ENCODE data around the gene TBCK. TPM values are rescaled to one million over a fixed set of nuclear protein-coding genes. Genes with fewer than 3 reads are reported as not detected.

TBCK gene
- total and polyA plus RNA-seq, 2 of the 8 experiments (the other 6 are each of a cell fraction or from before 2014, with no cell fraction given): 10.2 to 18.7 TPM

- Histone ChIP-seq H3K9ac (replicated peaks in 1 of 4; ENCODE audit: extremely low read depth in 1 of 4, low read depth in 3 of 4, low read length in 3 of 4) (no peak overlapping the region), H4K91ac (replicated peaks; ENCODE audit: insufficient read length, low read length) (no peak overlapping the region), H3K14ac (ENCODE audit: insufficient read length) (no peak overlapping the region), H3K4me3 (ENCODE audit: extremely low read depth in 1 of 4, insufficient read depth in 2 of 4, low read depth in 3 of 4, low read length in 4 of 4) (no peak overlapping the region), H2AK5ac (ENCODE audit: low read depth, low read length) (no peak overlapping the region), H3K79me1 (ENCODE audit: low read depth, low read length) (no peaks in the 10 kb centered on the region), H4K20me1 (replicated peaks in 1 of 2; ENCODE audit: control insufficient read depth in 1 of 2, insufficient read depth in 2 of 2, low read length in 2 of 2) (no peaks in the 10 kb centered on the region), H3K4ac (replicated peaks; ENCODE audit: insufficient read length, low read depth, low read length) (no peak overlapping the region), H4K8ac (ENCODE audit: extremely low read depth, insufficient read depth, low read length) (no peak overlapping the region), H3K56ac (replicated peaks; ENCODE audit: insufficient read length, low read depth, low read length) (no peak overlapping the region), H3K18ac (ENCODE audit: extremely low read depth, low read length) (no peak overlapping the region), H3K4me2 (ENCODE audit: insufficient read depth in 1 of 2, low read depth in 2 of 2, low read length in 2 of 2) (no peak overlapping the region), H2BK120ac (replicated peaks; ENCODE audit: low read depth, low read length) (no peak overlapping the region), H3K4me1 (replicated peaks in 1 of 4; ENCODE audit: control insufficient read depth in 3 of 4, insufficient read depth in 4 of 4, low read length in 3 of 4) (peaks cover 0 to 7% (median under 1%) of the 10 kb centered on the region in 4 experiments; a peak in 2 of 7 replicates), H3K27me3 (replicated peaks in 1 of 4; ENCODE audit: control insufficient read depth in 3 of 4, extremely low read depth in 1 of 4, insufficient read depth in 3 of 4, low read length in 3 of 4) (no peaks in the 10 kb centered on the region), H3K9me3 (ENCODE audit: insufficient read depth in 2 of 2, low read depth in 1 of 2, low read length in 1 of 2) (no peaks in the 10 kb centered on the region), H2AFZ (ENCODE audit: low read length) (no peak overlapping the region), H3K23me2 (ENCODE audit: low read depth, low read length) (no peaks in the 10 kb centered on the region), H2BK20ac (ENCODE audit: low read length) (no peak overlapping the region), H3K79me2 (ENCODE audit: control insufficient read depth in 1 of 2, insufficient read depth in 2 of 2, low read length in 2 of 2) (no peaks in the 10 kb centered on the region), H3K23ac (ENCODE audit: insufficient read length) (no peak overlapping the region), H2BK12ac (ENCODE audit: low read depth, low read length) (no peak overlapping the region), H3K27ac (ENCODE audit: low read depth, low read length) (no peak overlapping the region), H2BK15ac (ENCODE audit: low read length) (no peak overlapping the region), H3K36me3 (ENCODE audit: control insufficient read depth in 2 of 4, insufficient read depth in 4 of 4, low read length in 3 of 4) (no peaks in the 10 kb centered on the region), H4K5ac (ENCODE audit: insufficient read length, low read depth, low read length) (no peak overlapping the region), H2BK5ac (ENCODE audit: low read depth, low read length) (no peak overlapping the region)
- TF ChIP-seq GTF2F1 (IDR thresholded peaks at IDR 0.05; ENCODE audit: borderline replicate concordance, low read depth, low read length) (no peak), TAF7 (optimal IDR thresholded peaks at IDR 0.05; ENCODE audit: borderline replicate concordance, low read depth, low read length) (no peak), NRF1 (IDR thresholded peaks at IDR 0.05; ENCODE audit: low read depth, low read length) (no peak), GABPA (IDR thresholded peaks at IDR 0.05; ENCODE audit: borderline replicate concordance, insufficient read depth, low read length) (no peak), ASH2L (IDR thresholded peaks at IDR 0.05; ENCODE audit: low read length) (no peak), EZH2 (IDR thresholded peaks at IDR 0.05; ENCODE audit: low read depth, low read length, severe bottlenecking) (no peak), SRF (IDR thresholded peaks at IDR 0.05; ENCODE audit: low read depth, low read length) (no peak), RAD21 (IDR thresholded peaks at IDR 0.05 in 1 of 2, conservative IDR thresholded peaks at IDR 0.05 in 1 of 2; ENCODE audit: low read depth in 2 of 2, low read length in 2 of 2) (no peak), JUN (IDR thresholded peaks at IDR 0.05; ENCODE audit: low read depth, low read length) (no peak), NANOG (IDR thresholded peaks at IDR 0.05; ENCODE audit: insufficient read depth, low read depth, low read length, poor library complexity, severe bottlenecking) (no peak), SIN3A (conservative IDR thresholded peaks at IDR 0.05 in 1 of 2, IDR thresholded peaks at IDR 0.05 in 1 of 2; ENCODE audit: low read depth in 1 of 2, low read length in 2 of 2) (no peak)
- DNase-seq (ENCODE audit: low read depth in 1 of 2, low spot score in 2 of 2): no peak
- ChIA-PET CTCF (ENCODE audit: partially characterized antibody) (no interaction called here), POLR2A (ENCODE audit: partially characterized antibody) (no interaction called here)
- no peak for FAIRE-seq
Observed at GRCh38 chr4:106058921-106059320, 257.1 kb downstream of the TBCK start.
